EH (cell line): Measurements from ENCODE around the gene PPP1R1C.
"Not testable (repeated sequence)": the region's sequence is repeated elsewhere in the genome, so short reads cannot be mapped to it uniquely, and the experiment has no call there.

Source experiments
- DNase-seq: peaks from one replicate; pipeline ENCODE4 v3.0.0-alpha.2; 2015; ENCODE audit warnings: low read depth

The PPP1R1C gene

GRCh38 chr2:182015334-182016109 is 29.9 kb downstream of the PPP1R1C start:
- peak; percentile 10 for DNase-seq

- peak; percentile 70 for DNase-seq
These were observed 32.6 kb downstream of the PPP1R1C start for GRCh38 chr2:182018218-182018617.

GRCh38 chr2:182019731-182020130 is 34.1 kb downstream of the PPP1R1C start:
- DNase-seq = no peak

GRCh38 chr2:182020286-182021070 is 34.8 kb downstream of the PPP1R1C start:
- peak; percentile 57 for DNase-seq

GRCh38 chr2:182023235-182023634 is 37.6 kb downstream of the PPP1R1C start:
- DNase-seq = no peak

- DNase-seq = not testable (repeated sequence)
These were observed 45.2 kb downstream of the PPP1R1C start for GRCh38 chr2:182030875-182031274.

GRCh38 chr2:182031956-182032355 is 46.3 kb downstream of the PPP1R1C start:
- DNase-seq = no peak

GRCh38 chr2:182033449-182033848 is 47.8 kb downstream of the PPP1R1C start:
- no peak for DNase-seq

GRCh38 chr2:182038576-182038975 is 52.9 kb downstream of the PPP1R1C start:
- DNase-seq = peak; percentile 71

- no peak for DNase-seq
These were observed 57.4 kb downstream of the PPP1R1C start for GRCh38 chr2:182043021-182043420.

GRCh38 chr2:182043861-182044260 is 58.2 kb downstream of the PPP1R1C start:
- DNase-seq = no peak

- DNase-seq = no peak
These were observed 61.9 kb downstream of the PPP1R1C start for GRCh38 chr2:182047544-182047943.

- no peak for DNase-seq
These were observed 62.4 kb downstream of the PPP1R1C start for GRCh38 chr2:182048088-182048487.

- no peak for DNase-seq
These were observed 63.0 kb downstream of the PPP1R1C start for GRCh38 chr2:182048621-182049020.

GRCh38 chr2:182049372-182050148 is 63.9 kb downstream of the PPP1R1C start:
- no peak for DNase-seq

- DNase-seq = no peak
These were observed 64.9 kb downstream of the PPP1R1C start for GRCh38 chr2:182050333-182051135.

GRCh38 chr2:182055993-182056392 is 70.3 kb downstream of the PPP1R1C start:
- DNase-seq = no peak

- no peak for DNase-seq
These were observed 71.3 kb downstream of the PPP1R1C start for GRCh38 chr2:182057002-182057401.

- no peak for DNase-seq
These were observed 72.4 kb downstream of the PPP1R1C start for GRCh38 chr2:182058056-182058455.

- DNase-seq = no peak
These were observed 76.1 kb downstream of the PPP1R1C start for GRCh38 chr2:182061739-182062138.

GRCh38 chr2:182062329-182062972 is 76.8 kb downstream of the PPP1R1C start:
- DNase-seq = no peak
